ACHN (cell line): ENCODE results near the gene ONECUT2.
A peak's percentile ranks its signal among the peaks of the same experiment; 100 is the strongest.

Experiments used
- DNase-seq: peaks from one replicate; pipeline ENCODE4 v3.0.0-alpha.2; 2015
- in situ Hi-C: cut with HindIII; loops from 2 replicates; pipeline ENCODE4 v1.10.0; 2017; ENCODE audit warnings: low sequenced_read_pairs, low pct_ligation_motif_present, low pct_unique_long_range_greater_than_20kb

The ONECUT2 gene

DNA sequence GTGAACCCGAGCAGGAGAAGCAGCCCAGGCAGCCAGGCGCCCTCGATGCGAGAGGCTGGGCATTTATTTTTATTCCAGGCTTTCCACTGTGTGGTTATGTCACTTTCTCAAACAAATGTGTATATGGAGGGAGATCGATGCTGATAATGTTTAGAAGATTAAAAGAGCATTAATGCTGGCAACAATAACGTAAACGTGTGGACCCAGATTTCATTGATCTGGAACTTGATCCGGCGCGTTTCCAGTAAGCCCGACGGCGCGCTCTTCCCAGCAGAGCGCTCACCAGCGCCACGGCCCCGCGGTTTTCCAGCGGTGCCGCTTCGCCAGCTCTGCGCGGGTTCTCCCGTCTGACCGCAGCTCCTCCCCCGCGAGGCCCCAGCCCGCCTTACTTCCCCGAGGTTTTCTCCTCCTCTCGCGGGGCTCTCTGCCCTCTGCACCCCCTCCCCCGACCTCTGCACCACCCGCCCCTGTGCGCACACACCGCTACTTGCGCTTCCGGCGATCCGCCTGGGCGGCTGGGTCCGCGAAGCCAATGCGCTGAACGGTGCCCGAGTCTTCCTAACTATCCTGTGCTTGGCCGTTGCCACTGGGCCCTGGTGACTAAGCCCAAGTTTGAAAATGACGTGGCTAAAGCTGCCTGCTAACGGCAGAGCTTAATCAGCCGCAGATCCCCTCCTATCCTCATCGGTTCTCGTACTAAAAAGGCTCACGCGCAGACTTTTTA lies 6.1 kb downstream of the ONECUT2 start:
- in situ Hi-C loops: no loop called here
- DNase-seq: peak; percentile 80

GRCh38 chr18:57443247-57443646 lies 8.1 kb downstream of the ONECUT2 start:
- in situ Hi-C loops: no loop called here
- no peak for DNase-seq

DNA sequence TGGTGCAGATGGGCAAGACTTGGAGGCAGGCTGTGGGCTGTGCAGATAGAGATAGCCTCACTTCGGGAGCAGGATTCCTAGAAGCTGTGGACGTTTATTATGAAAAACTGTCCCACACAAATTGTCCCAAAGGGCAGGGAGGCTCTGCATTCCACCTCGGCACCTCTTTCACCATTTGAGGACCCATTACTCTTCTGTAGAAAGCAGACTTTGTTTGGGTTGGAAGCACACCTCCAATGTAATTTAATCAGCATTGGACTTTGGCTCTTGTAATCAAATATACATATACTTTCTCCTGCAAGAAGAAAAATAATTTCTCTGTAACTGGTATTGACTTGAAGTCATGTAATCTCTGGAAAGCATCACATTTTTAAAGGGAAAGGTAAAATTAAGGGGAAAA lies 8.5 kb downstream of the ONECUT2 start:
- DNase-seq: no peak
- in situ Hi-C loops: no loop called here

DNA sequence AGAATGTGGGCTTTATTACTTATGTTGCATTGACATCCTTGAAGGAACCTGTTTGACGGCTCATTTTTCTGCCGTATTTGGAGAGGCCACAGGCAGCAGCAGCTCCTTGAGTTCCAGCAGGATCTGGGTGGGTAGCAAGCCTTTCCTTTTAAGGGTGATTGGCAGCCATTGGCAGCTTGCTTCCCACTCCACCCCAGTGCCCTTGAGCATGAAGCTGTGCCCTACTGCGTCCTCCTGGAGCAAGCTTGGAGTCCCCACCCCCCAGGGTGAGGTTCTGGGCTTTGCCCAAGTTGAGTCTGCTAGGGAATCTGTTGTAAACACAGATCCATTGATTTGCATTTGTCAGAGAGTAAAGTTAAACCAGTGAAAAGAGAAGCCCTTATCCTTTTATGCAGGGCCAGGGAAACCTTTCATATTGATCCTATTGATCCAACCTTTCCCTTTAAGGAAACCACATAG lies 9.2 kb downstream of the ONECUT2 start:
- in situ Hi-C loops: no loop called here
- DNase-seq: no peak

DNA sequence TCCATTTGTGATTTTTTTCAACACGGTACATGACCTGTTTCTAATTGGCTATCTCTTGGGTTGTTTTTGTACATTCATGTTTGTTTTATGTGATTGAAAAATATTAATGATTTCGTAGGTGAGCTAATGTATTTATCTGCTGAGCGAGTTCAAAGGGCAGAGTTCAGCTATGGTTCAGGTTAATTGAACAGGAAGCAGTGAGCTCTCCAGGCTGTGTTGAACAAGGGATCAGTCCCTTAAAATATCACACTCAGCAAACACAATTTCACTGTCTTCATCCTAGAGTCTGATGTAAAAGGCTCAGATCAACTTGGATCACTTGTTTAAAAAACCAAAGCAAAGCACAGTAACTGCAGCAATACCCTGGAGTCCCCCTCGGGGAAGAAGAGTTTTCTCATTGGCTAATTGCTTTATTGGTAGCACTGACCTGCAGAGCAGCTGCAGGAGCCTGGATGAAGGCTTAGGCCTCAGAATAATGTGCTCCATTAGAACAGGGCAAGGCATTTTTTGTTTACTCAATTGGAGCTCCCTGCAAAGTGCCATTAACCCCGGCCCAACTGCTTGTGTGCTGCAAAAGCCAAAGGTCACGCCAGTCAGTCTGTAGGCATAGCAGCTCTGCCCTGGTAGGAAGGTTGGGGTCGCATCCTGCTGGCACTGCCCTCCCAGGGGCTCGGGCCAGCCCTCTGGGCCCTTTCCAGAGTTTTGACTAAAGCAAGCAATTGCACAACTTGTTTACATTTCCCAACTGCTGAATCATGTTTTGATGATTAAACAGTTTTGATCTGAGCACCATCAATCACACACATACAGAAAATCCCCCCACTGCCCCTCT lies 10.5 kb downstream of the ONECUT2 start:
- in situ Hi-C loops: no loop called here
- no peak for DNase-seq

DNA sequence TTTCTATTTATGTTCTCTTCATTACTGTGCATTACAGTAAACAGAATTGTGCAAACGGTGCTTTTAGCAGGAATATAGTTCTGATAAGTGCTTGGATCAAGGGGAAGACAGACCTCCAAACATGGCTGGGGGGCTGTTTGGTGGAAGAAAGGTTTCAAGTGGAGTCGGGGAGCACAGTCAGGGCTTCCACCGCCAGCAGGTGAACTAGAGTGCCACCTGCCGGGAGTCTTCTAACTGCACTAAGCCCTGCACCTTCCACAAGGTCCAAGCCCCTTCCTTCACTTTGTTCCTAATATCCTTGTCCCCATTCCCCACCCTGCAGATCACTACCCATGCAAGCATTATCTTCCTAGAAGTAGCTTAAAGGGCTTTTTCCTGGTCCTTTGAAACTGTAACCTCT lies 11.1 kb downstream of the ONECUT2 start:
- in situ Hi-C loops: no loop called here

GRCh38 chr18:57447154-57447621 lies 12.0 kb downstream of the ONECUT2 start:
- DNase-seq: peak; percentile 69
- in situ Hi-C loops: no loop called here

More for the DNA sequence above, 11.1 kb downstream of the ONECUT2 start:
- DNase-seq: peak; percentile 30

- in situ Hi-C loops: no loop called here
- no peak for DNase-seq
Observed at GRCh38 chr18:57455576-57456129, 20.5 kb downstream of the ONECUT2 start.

GRCh38 chr18:57461652-57462269 lies 26.6 kb downstream of the ONECUT2 start:
- in situ Hi-C loops: no loop called here
- DNase-seq: no peak

DNA sequence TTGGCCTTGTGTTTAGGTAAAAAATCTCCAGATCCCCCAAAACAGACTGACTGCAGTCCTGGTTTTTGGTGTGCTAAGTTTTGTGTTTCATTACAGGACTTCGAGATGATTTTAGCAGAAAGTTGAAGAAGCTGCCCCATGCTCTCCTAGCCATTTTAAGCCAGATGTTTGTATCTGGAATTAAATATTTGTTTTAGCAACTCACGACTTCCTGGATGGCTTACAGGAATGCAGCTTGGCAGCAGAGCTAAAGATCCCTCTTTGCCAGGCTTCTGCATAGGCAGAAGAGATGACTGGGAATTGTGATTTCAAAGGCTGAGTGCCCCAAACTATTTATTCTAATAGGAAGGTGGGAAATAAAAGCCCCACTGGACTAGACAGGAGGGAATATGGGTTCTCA lies 31.1 kb downstream of the ONECUT2 start:
- in situ Hi-C loops: no loop called here
- DNase-seq: no peak

DNA sequence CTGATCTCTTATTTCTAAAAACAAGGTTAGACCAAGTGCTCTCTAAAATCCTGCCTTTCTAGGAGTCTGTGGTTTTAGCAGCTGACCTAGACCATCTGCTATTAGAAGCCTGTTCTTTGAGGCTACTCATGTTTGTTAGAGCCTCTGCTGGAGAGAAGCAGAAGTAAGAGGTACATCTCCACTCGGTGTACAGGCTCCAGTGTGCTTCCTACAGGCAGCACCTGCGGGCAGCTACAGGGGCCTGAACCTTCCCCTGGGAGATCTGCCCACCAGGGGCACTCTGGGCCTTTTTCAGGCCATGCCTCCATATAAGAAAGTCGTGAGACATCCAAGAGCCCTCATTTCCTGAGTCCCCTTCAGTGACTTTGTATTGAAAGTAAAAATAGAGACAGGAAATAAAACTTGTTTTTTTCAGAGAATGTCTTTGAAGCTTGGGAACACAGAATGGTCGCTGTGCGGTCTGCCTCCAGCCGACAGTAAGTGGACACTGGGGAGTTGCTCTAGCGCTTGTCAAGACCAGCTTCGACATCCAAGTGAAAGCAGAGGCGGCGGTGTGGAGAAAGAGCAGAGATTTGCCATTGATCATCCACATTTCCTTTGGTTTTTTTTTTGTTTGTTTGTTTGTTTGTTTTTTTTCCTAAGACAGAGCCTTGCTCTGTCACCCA lies 31.7 kb downstream of the ONECUT2 start:
- in situ Hi-C loops: no loop called here
- no peak for DNase-seq

DNA sequence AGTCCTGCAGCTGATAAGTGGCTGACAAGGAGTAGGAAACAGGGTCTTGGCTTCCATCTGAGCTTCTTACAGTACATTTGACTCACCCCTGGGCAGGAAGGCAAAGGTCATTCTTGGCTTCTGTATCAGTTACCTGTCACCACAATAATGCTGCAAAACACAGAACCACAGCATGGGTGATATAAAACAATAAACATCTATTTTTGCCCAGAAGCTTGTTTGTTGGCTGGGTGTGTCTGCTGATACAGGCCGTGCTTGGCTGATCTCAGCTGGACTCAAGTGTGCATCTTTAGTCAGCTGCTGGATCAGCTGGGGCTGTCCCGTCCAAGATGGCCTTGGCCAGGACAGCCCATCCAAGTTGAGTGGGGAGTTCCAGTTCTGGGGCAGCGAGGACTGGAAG lies 34.7 kb downstream of the ONECUT2 start:
- in situ Hi-C loops: no loop called here
- DNase-seq: no peak

GRCh38 chr18:57475408-57475807 lies 40.2 kb downstream of the ONECUT2 start:
- DNase-seq: no peak
- in situ Hi-C loops: no loop called here

GRCh38 chr18:57475903-57476302 lies 40.7 kb downstream of the ONECUT2 start:
- DNase-seq: no peak

GRCh38 chr18:57480733-57481132 lies 45.6 kb downstream of the ONECUT2 start:
- peak; percentile 1 for DNase-seq
- in situ Hi-C loops: no loop called here

More at GRCh38 chr18:57475903-57476302, 40.7 kb downstream of the ONECUT2 start:
- in situ Hi-C loops: no loop called here

DNA sequence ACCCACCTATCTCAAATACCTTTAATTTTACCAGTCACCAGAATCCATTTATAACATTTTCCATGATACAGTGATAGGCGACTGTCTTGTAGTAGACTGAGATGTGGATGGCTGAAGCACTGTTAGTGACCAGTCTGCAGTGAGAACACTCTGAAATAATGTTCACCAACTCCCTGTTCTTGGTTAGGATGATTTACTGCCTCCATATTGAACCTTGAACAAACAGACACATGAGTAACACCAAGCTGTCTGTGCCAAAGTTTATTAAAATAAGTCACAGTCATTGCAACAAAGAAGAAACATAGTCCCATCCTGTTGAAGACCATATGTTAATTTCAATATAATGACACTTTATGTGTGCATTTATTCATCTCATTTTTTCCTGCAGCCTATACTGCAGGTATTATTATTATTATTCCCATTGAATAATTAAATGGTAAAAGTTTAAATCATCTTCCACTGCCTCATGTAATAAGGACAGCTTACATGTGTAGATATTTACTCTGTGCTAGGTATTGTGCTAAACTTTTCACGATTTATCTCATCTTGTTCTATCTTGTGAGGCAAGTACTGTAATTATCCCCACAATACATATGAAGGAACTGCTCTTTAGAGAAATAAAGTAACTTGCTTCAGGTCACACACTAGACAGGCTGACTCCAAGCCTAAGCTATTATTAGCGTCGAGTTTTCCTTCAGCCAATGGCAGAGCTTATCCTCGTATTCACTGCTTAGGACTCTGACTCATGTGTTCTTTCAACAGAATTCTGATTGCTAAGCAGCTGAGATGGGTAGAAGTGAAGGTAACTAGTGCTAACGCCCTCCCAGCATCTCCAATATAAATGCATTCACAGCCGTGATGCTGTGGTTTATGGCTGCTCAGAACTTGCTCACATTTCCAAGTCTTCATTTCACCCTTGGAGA lies 62.5 kb downstream of the ONECUT2 start:
- no peak for DNase-seq
- in situ Hi-C loops: no loop called here

- in situ Hi-C loops: no loop called here
Observed at GRCh38 chr18:57498682-57499256, 63.6 kb downstream of the ONECUT2 start.

More at GRCh38 chr18:57498682-57499256, 63.6 kb downstream of the ONECUT2 start:
- DNase-seq: no peak
